ENCODE results near the gene CLCN7.

GRCh38 chr16:1470481-1471251 is 4.2 kb downstream of the CLCN7 start:
- TF ChIP-seq CTCF (conservative IDR thresholded peaks at IDR 0.05; ENCODE audit: low read depth, low read length) (no peak), POLR2A (IDR thresholded peaks at IDR 0.05; ENCODE audit: low read depth, low read length) (no peak), RCOR1 (IDR thresholded peaks at IDR 0.05; ENCODE audit: insufficient replicate concordance, low read length) (no peak)

Data from IMR-90 (cell line).